ENCODE measurements around the gene GNAL. TPM values are rescaled to one million over a fixed set of nuclear protein-coding genes. Genes with fewer than 3 reads are reported as not detected.
"Not testable (repeated sequence)": the region's sequence is repeated elsewhere in the genome, so short reads cannot be mapped to it uniquely, and the experiment has no call there.

GNAL gene
- total RNA-seq, 1 donor from 2014 or later, result 8.8 TPM

DNA sequence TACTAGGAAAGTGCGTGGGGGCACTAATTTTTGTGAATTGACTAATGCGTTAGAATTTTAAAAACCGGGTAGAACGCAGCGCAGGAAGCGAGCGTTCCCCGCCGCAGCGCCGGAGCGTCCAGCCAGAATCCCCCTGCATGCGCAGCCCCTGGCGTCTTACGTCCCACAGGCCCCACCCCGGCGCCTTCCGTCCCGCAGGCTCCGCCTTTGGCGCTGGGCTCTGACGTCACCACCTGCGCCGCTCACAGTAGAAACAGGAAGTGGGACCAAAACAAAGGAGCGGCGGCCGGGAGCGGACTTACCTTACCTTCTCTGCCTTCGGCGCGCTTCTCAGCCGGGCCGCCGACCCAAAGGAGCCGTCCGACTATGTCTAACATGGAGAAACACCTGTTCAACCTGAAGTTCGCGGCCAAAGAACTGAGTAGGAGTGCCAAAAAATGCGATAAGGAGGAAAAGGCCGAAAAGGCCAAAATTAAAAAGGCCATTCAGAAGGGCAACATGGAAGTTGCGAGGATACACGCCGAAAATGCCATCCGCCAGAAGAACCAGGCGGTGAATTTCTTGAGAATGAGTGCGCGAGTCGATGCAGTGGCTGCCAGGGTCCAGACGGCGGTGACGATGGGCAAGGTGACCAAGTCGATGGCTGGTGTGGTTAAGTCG, 162.2 kb downstream of the GNAL start, which contains the start of gene CHMP1B:
TSS of gene CHMP1B (plus strand) at position 268 of the 660 bp plus-strand sequence. CDS start at position 367, 99 bp downstream.
- ATAC-seq, result peak; percentile 97

DNA sequence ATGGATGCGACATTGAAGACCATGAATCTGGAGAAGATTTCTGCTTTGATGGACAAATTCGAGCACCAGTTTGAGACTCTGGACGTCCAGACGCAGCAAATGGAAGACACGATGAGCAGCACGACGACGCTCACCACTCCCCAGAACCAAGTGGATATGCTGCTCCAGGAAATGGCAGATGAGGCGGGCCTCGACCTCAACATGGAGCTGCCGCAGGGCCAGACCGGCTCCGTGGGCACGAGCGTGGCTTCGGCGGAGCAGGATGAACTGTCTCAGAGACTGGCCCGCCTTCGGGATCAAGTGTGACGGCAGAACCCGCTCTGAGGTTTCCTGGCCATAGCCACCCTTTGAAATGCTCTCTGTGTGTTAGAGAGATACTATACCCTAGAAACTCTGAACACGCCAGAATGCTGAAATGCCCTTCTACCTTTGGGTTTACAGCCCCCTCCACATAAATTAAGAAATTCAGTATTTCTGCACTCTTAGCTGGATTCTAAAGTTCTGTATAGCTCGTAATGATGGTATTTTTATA, 162.8 kb downstream of the GNAL start:
- ATAC-seq, result peak; percentile 71

DNA sequence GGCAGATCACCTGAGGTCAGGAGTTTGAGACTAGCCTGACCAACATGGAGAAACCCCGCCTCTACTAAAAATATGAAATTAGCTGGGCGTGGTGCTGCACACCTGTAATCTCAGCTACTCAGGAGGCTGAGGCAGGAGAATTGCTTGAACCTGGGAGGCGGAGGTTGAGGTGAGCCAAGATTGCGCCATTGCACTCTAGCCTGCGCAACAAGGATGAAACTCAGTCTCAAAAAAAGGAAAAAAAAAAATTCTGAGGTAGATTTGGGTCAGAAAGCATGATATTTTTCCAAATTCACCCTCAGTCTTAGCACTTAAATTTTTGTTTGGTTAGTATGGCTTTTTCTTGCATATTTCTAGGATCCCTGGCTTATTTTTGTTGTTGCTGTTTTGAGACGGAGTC, 165.5 kb downstream of the GNAL start:
- not testable (repeated sequence) for ATAC-seq

- ATAC-seq, result peak; percentile 93
These were observed 168.3 kb downstream of the GNAL start for GRCh38 chr18:11857177-11857887.

GRCh38 chr18:11859282-11859830, 170.3 kb downstream of the GNAL start:
- ATAC-seq, result no peak

GRCh38 chr18:11859903-11860407, 170.9 kb downstream of the GNAL start:
- peak; percentile 84 for ATAC-seq

DNA sequence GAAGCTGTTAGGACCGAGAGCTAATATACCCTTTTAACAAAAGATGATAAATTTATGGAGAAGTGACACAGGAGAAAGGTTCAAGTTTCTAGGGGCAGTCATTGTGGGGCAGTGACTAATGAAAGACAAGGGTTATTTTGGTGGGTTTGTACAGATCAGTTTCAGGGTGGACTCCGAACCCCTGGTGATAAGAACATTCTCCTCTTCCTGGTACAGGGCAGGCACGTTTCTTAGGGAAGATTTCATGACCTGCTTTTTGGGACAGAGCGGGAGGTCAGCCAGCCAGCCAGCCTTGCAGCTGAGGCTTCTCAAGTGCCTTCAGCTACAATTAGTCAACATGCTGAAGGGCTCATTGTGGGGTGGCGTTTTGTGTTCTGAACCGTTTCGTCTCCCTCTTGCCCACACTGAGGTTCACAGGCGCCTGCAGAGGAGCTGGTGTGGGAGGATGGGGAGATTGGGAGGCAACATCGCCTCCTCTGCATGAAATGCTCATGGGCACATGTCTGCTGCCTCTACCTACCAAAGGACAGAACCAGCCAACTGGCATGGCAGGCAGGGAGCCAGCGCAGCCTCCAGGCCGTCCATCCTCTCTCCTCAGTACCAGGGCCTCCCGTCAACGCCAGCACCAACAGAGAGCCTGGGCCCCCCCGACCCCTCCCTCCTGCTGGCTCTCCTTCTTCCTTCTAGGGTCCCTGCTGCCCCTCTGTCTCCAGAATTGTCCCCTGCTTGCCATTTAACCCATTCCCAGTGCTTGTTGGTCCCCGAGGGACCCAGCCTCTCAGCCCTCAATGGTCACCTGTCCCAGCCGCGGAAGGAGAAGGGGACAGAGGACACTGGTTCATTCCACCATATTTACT, 171.8 kb downstream of the GNAL start:
- ATAC-seq, result no peak

GRCh38 chr18:11861583-11862288, 172.7 kb downstream of the GNAL start:
- ATAC-seq, result no peak

DNA sequence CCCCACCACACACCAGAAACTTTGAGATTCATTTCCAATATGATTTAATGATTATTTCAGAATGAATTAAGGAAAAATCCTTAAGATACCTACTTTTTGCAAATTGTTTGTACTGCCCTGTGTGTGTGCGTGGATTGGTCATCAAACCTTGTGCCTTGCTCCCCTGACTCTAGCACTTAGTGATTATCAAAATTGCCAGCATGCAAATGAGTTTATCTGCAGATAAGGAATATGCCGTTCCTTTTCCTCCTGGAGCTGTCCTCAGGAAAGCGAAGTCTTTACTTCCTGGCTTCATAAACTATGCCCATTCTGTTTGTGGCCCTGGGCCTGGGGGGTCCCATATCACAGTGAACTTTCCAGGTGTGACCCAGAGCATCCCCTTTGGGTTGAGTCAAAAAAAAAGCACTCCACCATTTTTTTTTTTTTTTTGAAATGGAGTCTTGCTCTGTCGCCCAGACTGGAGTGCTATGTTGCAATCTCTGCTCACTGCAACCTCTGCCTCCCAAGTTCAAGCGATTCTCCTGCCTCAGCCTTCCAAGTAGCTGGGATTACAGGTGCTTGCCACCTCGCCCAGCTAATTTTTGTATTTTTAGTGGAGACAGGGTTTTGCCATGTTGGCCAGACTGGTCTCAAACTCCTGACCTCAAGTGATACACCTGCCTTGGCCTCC, 173.5 kb downstream of the GNAL start:
- no peak for ATAC-seq

- ATAC-seq, result no peak
These were observed 175.4 kb downstream of the GNAL start for GRCh38 chr18:11864471-11864870.

GRCh38 chr18:11865071-11865470, 176.0 kb downstream of the GNAL start:
- ATAC-seq, result no peak

DNA sequence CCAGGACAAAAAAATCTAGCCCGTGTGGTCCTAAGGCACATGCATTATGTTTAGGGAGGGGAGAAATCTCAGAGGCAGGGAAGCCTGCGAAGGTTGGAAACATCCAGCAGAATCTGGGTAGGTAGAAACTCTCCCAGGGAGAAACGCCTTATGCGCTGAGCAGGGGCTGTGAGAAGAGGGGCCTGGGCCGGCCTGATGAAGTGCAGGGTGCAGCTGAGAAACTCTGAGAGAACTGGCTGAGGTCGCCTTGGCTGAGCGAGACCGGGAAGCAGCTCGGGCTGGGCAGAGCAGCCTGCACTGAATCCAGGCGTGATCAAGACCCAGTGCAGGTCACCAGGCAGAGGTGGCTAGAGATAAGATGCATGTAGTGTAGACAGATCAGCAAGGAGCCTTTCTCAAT, 177.3 kb downstream of the GNAL start:
- ATAC-seq, result no peak

DNA sequence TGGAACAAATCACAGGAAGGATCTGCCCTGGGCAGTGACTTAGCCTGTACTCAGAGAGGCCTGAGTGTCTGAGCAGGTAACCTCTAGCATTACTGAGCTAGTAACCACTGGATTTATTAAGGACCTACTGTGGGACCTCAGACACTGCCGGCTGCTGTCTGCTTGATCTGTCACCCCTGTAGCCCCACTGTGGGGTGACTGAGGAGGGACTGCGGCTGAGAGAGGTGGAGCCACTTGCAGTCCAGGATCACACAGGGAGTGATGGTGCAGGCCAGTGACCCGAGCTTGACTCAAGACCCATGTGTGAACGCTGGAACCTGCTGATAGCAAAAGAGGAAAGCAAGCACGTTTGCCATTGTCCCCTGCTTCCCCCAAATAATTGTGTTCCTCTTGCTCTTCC, 177.7 kb downstream of the GNAL start:
- no peak for ATAC-seq

DNA sequence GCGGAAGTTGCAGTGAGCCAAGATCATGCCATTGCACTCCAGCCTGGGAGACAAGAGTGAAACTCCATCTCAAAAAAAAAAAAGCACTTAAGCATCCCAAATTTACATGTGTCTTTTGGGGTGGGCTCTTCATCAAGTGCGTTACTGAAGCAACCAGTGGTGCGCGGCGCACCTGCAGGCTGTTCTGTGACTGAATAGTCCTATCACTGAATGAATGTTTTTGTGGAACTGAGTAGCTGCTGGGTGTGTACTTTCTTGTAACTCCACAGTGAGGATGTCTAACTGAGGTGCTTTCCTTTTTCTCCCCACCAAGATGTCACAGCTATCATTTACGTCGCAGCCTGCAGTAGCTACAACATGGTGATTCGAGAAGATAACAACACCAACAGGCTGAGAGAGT, 179.2 kb downstream of the GNAL start:
- no peak for ATAC-seq

DNA sequence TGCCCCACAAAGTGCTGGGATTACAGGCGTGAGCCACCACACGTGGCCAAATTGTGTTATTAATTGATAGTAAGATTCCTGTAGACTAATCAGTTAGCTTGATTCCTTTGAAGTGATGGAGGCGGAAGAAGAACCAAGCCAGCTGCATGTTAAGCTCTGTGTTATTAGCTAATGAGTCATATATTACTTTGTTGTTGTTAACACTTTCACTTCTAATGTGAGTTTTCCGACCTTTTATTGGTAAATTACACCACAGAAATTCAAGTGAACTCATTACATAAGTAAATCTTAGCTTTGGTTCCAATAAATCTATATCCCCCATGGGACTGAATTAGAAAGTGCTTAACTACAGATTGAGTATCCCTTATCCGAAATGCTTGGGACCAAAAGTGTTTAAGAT, 182.4 kb downstream of the GNAL start:
- ATAC-seq, result peak; percentile 58

GRCh38 chr18:11872479-11873136, 183.5 kb downstream of the GNAL start:
- ATAC-seq, result peak; percentile 62

DNA sequence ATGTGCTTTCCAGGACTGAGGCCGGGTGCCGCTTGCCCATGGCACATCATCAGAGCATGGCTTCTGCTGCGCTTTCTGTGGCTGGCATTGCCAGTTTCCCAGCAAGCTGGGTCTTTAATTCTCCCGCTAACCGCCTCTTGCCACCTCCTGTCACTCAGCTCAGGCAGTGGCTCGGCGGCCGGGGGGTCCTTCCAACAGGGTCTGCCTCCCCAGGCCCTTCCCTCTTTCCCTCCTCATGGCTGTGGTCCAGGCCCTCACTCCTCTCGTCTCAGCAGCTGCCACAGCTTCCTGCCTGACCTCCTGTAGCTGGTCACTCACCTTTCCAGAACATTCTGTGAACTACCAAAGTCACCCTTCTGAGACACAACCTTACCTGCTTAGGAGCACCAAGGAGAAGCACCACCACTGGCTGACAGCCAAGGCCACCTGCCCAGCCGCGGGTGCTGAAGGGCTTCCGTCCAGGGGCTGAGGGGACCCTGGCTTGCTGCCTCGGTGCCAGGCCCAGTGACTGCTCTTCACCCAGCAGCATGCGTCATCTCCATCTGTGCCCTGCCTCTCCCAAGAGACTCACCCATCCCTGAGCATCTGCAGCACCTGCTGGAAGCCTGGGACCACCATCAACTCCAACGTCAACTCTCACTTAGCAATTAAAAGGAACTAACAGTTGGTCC, 184.7 kb downstream of the GNAL start:
- no peak for ATAC-seq

DNA sequence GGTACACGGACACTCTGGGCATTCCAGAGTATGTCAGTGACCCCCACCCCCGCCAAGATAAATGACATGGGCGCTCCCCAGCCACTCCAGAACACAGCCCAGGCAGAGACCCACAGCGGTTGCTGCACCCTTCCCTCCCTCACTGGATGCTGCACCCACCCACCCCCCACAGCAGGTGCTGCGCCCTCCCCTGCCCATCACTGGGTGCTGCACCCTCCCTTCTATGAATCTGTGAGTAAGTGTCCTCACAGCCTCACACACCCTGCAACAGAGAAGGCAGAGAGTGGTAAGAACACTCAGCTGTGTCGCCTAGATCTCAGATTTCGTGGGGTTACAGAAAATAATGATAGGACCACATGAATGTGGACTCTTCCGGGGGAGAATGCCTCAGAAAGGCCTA, 185.6 kb downstream of the GNAL start:
- ATAC-seq, result peak; percentile 6

DNA sequence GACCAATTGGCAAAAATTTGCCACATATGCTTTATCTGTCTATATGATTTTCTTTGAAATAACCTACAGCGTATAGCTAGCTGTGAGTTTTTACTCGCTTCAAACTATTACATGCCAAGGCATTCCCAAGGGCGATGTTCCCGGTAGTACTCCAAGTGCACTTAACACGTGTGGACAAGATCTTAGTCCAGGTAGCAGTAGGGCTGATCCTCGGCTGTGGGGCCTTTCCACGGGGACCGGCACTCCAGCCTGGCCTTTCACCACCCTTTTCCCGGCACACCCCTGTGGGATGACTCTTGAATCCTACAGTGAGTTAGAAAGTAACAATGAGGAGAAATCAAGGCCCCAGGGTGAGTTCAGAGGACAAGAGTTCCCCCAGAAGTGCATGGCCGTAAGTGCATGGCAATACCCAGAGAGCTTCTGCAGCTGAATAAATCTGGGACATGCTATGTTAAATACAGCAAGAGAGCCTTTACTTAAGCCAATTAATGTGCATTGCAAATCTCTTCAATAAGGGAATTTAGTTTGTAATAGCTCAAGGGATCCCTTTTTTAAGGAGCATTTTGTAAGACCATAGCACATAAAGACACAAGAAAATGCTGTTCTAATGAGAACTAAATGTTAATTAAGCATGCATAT, 188.6 kb downstream of the GNAL start:
- no peak for ATAC-seq

Data from esophagus mucosa (tissue), 1 donor.